SK-N-SH (cell line): Measurements from ENCODE around the gene EIF2S2. TPM values are rescaled to one million over a fixed set of nuclear protein-coding genes. Genes with fewer than 3 reads are reported as not detected.
A peak's percentile ranks its signal among the peaks of the same experiment; 100 is the strongest.

Experiments
- CTCF ChIA-PET: fragments of 300-600, 350-600 bp; formaldehyde crosslinking; extraction: SDS; loops from one replicate; lab custom pipeline; 2021; lab: Yijun Ruan, JAX
- POLR2A ChIA-PET: fragments of 350-600 bp; sonication (Branson Sonifier 250); formaldehyde crosslinking; extraction: SDS; loops from one replicate; lab custom pipeline; 2020; ENCODE audit warnings: antibody characterized with exemption, inconsistent platforms; lab: Yijun Ruan, JAX
- DNase-seq: peaks from one replicate; pipeline ENCODE4 v3.0.0; 2012
- H2AFZ ChIP-seq: fragments of 200-600 bp; sonication (generic); 2 replicates; pipeline ENCODE4 v1.8.1; 2016; ENCODE audit warnings: antibody characterized with exemption, mild to moderate bottlenecking, low read depth
- H3F3A ChIP-seq: fragments of 200-600 bp; sonication (generic); replicated peaks from 2 replicates; pipeline ENCODE3; 2016; ENCODE audit warnings: antibody characterized with exemption, mild to moderate bottlenecking; ENCODE audit not compliant: insufficient read depth
- H3K27ac ChIP-seq, 2 experiments: fragments of 200-500 bp in 1 of 2; fragments of 200-600 bp in 1 of 2; sonication (Bioruptor generic) in 1 of 2; sonication (generic), shearing (Covaris generic) in 1 of 2; 2 replicates each; pipeline versions ENCODE4 v1.5.1 to v1.6.1; 2014 to 2016; ENCODE audit warnings: low read depth in 2 of 2, inconsistent platforms in 1 of 2, low read length in 1 of 2, mild to moderate bottlenecking in 1 of 2, mixed read lengths in 1 of 2
- H3K27me3 ChIP-seq: fragments of 200-600 bp; sonication (generic), shearing (Covaris generic); 2 replicates; pipeline ENCODE4 v1.6.1; 2016; ENCODE audit warnings: mixed run types; ENCODE audit not compliant: insufficient read depth
- H3K36me3 ChIP-seq, 2 experiments: fragments of 200-500 bp in 1 of 2; fragments of 200-600 bp in 1 of 2; sonication (Bioruptor generic) in 1 of 2; sonication (generic) in 1 of 2; replicated peaks in 1 of 2; 2 replicates each; pipeline versions ENCODE3 to v1.5.1; 2014 to 2016; ENCODE audit warnings: low read length in 1 of 2, mild to moderate bottlenecking in 1 of 2; ENCODE audit not compliant: insufficient read depth in 2 of 2, control insufficient read depth in 1 of 2
- H3K4me1 ChIP-seq, 2 experiments: fragments of 200-500 bp in 1 of 2; fragments of 200-600 bp in 1 of 2; sonication (Bioruptor generic) in 1 of 2; sonication (generic), shearing (Covaris generic) in 1 of 2; 2 replicates each; pipeline versions ENCODE4 v1.5.1 to v1.6.1; 2014 to 2016; ENCODE audit warnings: low read depth in 1 of 2, low read length in 1 of 2, mixed run types in 1 of 2; ENCODE audit not compliant: insufficient read depth in 2 of 2, control insufficient read depth in 1 of 2
- H3K4me2 ChIP-seq: fragments of 200-600 bp; sonication (generic), shearing (Covaris generic); 2 replicates; pipeline ENCODE4 v1.6.1; 2017; ENCODE audit warnings: mixed run types
- H3K4me3 ChIP-seq, 2 experiments: fragments of 200-500 bp in 1 of 2; fragments of 200-600 bp in 1 of 2; sonication (Bioruptor generic) in 1 of 2; sonication (generic), shearing (Covaris generic) in 1 of 2; 2 replicates each; pipeline versions ENCODE4 v1.5.1 to v1.8.1; 2014 to 2016; ENCODE audit warnings: low read depth in 2 of 2, inconsistent platforms in 1 of 2, low read length in 1 of 2, mild to moderate bottlenecking in 1 of 2, mixed read lengths in 1 of 2, moderate library complexity in 1 of 2
- H3K79me2 ChIP-seq: fragments of 200-600 bp; sonication (generic); 2 replicates; pipeline ENCODE4 v1.8.1; 2017; ENCODE audit warnings: mild to moderate bottlenecking; ENCODE audit not compliant: insufficient read depth
- H3K9ac ChIP-seq: fragments of 200-600 bp; sonication (generic); 2 replicates; pipeline ENCODE4 v1.6.1; 2017; ENCODE audit warnings: mixed run types
- H3K9me2 ChIP-seq: fragments of 200-600 bp; sonication (generic); 2 replicates; pipeline ENCODE4 v1.6.1; 2017; ENCODE audit warnings: mixed run types
- H3K9me3 ChIP-seq: fragments of 200-600 bp; sonication (generic); 2 replicates; pipeline ENCODE4 v1.6.1; 2017; ENCODE audit warnings: mixed run types, mild to moderate bottlenecking, moderate library complexity
- H4K20me1 ChIP-seq: fragments of 200-600 bp; sonication (generic); 2 replicates; pipeline ENCODE4 v1.6.1; 2017; ENCODE audit warnings: mild to moderate bottlenecking, mixed run types; ENCODE audit not compliant: insufficient read depth
- CTCF ChIP-seq: fragments of 200-600 bp; sonication (generic); IDR thresholded peaks from 2 replicates; pipeline ENCODE4 v1.6.1; 2017; ENCODE audit warnings: antibody characterized with exemption, mild to moderate bottlenecking, moderate library complexity
- ELF1 ChIP-seq: IDR thresholded peaks from 2 replicates; pipeline ENCODE4 v1.4.0; 2012
- EP300 ChIP-seq, 2 experiments: IDR thresholded peaks; 2 replicates each; pipeline versions ENCODE4 v1.4.0 to v1.6.1; 2012; ENCODE audit warnings: borderline replicate concordance in 1 of 2, low read depth in 1 of 2, low read length in 1 of 2
- EZH2phosphoT487 ChIP-seq: fragments of 200-600 bp; sonication (generic); IDR thresholded peaks from 2 replicates; pipeline ENCODE4 v1.6.1; 2017; ENCODE audit warnings: low read depth, mixed run types, mild to moderate bottlenecking, antibody characterized with exemption, moderate library complexity, borderline replicate concordance
- FOSL2 ChIP-seq: IDR thresholded peaks from 2 replicates; pipeline ENCODE4 v1.4.0; 2012; ENCODE audit warnings: low read depth, mild to moderate bottlenecking, moderate library complexity, borderline replicate concordance
- JUND ChIP-seq: IDR thresholded peaks from 2 replicates; pipeline ENCODE4 v1.4.0; 2012
- MAX ChIP-seq: IDR thresholded peaks from 2 replicates; pipeline ENCODE4 v1.4.0; 2012; ENCODE audit warnings: low read depth
- MEF2A ChIP-seq: IDR thresholded peaks from 2 replicates; pipeline ENCODE4 v1.4.0; 2012; ENCODE audit warnings: low read depth, borderline replicate concordance
- MXI1 ChIP-seq: IDR thresholded peaks from 2 replicates; pipeline ENCODE4 v1.6.1; 2012; ENCODE audit warnings: mild to moderate bottlenecking, low read depth, low read length, improper control_type of control experiment
- PBX3 ChIP-seq: IDR thresholded peaks from 2 replicates; pipeline ENCODE4; 2012
- RAD21 ChIP-seq: IDR thresholded peaks from 2 replicates; pipeline ENCODE4 v1.6.1; 2012; ENCODE audit warnings: mild to moderate bottlenecking, low read length
- RFX5 ChIP-seq: IDR thresholded peaks from 2 replicates; pipeline ENCODE4 v1.6.1; 2012; ENCODE audit warnings: mild to moderate bottlenecking, improper control_type of control experiment, low read length
- RXRA ChIP-seq: IDR thresholded peaks from 2 replicates; pipeline ENCODE4 v1.4.0; 2012; ENCODE audit warnings: low read depth, mild to moderate bottlenecking, borderline replicate concordance
- SIN3A ChIP-seq: IDR thresholded peaks from 2 replicates; pipeline ENCODE4 v1.6.1; 2012; ENCODE audit warnings: low read depth, mild to moderate bottlenecking, low read length, moderate library complexity, borderline replicate concordance
- SMC3 ChIP-seq: IDR thresholded peaks from 2 replicates; pipeline ENCODE4 v1.6.1; 2012; ENCODE audit warnings: low read depth, low read length, improper control_type of control experiment
- TCF12 ChIP-seq: IDR thresholded peaks from 2 replicates; pipeline ENCODE4 v1.4.0; 2012
- TEAD4 ChIP-seq: IDR thresholded peaks from 2 replicates; pipeline ENCODE4 v1.4.0; 2012; ENCODE audit warnings: mild to moderate bottlenecking, borderline replicate concordance; ENCODE audit not compliant: insufficient read depth
- USF1 ChIP-seq: IDR thresholded peaks from 2 replicates; pipeline ENCODE4 v1.4.0; 2012; ENCODE audit warnings: low read depth, borderline replicate concordance
- USF2 ChIP-seq: fragments of 150-350 bp; IDR thresholded peaks from 2 replicates; pipeline ENCODE4 v1.6.1; 2017; ENCODE audit warnings: antibody characterized with exemption, low read length, low read depth, borderline replicate concordance
- YY1 ChIP-seq: IDR thresholded peaks from 2 replicates; pipeline ENCODE4 v1.4.0; 2012; ENCODE audit warnings: low read depth, mild to moderate bottlenecking
- WGBS: methylation state at CpG from one replicate; pipeline ENCODE4 v1.1.6; 2017; ENCODE audit warnings: low lambda C conversion rate; 5-methylcytosine and 5-hydroxymethylcytosine counted together
- polyA plus RNA-seq, 3 experiments: library from polyadenylated mRNA; depleted of rRNA; stranded (reverse); fragments of >200 nt; gene quantifications; 2 replicates each; pipeline ENCODE4 v1.2.3, GENCODE V29; 2012

EIF2S2 gene
- polyA plus RNA-seq, 1 of the 3 experiments (the other 2 are of a cell fraction), result 50.7 TPM

- POLR2A ChIA-PET, result no interaction called here
- TF ChIP-seq TCF12, result no peak
- no peak for TF ChIP-seq SIN3A
- TF ChIP-seq, all 33 proteins: peak for 0
- CTCF ChIA-PET, result interaction anchor here (5.5 kb wide), 1 partner anchor 14 kb away, joined by 25 read pairs; no protein-coding TSS in a partner anchor
Observed at GRCh38 chr20:34115232-34115631, 3.2 kb upstream of the EIF2S2 start.

GRCh38 chr20:34114809-34115208 is 2.8 kb upstream of the EIF2S2 start:
- CTCF ChIA-PET, result no interaction called here
- POLR2A ChIA-PET, result no interaction called here
- no peak for TF ChIP-seq SIN3A
- no peak for TF ChIP-seq RAD21
- TF ChIP-seq RXRA, result no peak
- no peak for TF ChIP-seq MEF2A
- no peak for TF ChIP-seq USF2
- TF ChIP-seq USF1, result no peak
- no peak for TF ChIP-seq TEAD4
- TF ChIP-seq MXI1, result no peak
- no peak for TF ChIP-seq EZH2phosphoT487
- no peak for TF ChIP-seq RFX5
- TF ChIP-seq MAX, result no peak
- TF ChIP-seq YY1, result no peak
- TF ChIP-seq CTCF, result no peak
- no peak for TF ChIP-seq SMC3
- no peak for TF ChIP-seq PBX3
- no peak for TF ChIP-seq EP300 (IDR thresholded peaks at IDR 0.05; ENCODE audit: borderline replicate concordance in 1 of 2, low read depth in 1 of 2, low read length in 1 of 2)
- no peak for TF ChIP-seq ELF1
- TF ChIP-seq FOSL2, result no peak
- TF ChIP-seq JUND, result no peak

More at GRCh38 chr20:34115232-34115631, 3.2 kb upstream of the EIF2S2 start:
- Histone ChIP-seq H3K27ac (peak overlapping the region in 1 of 2 experiments; percentile 2; a peak in 1 of 4 replicates), H3K4me2 (no peak overlapping the region), H4K20me1 (peaks cover 12% of the 10 kb centered on the region), H3K9me3 (no peaks in the 10 kb centered on the region), H3K4me1 (peaks cover 0 to 5% of the 10 kb centered on the region in 2 experiments; a peak in 2 of 4 replicates), H3K9ac (no peak overlapping the region), H3K36me3 (no peaks in the 10 kb centered on the region), H3K27me3 (no peaks in the 10 kb centered on the region), H3K4me3 (no peak overlapping the region), H2AFZ (no peak overlapping the region), H3F3A (peaks cover 6% of the 10 kb centered on the region), H3K9me2 (no peaks in the 10 kb centered on the region), H3K79me2 (peaks cover 18% of the 10 kb centered on the region)
- no peak for DNase-seq

More at GRCh38 chr20:34114809-34115208, 2.8 kb upstream of the EIF2S2 start:
- Histone ChIP-seq H3K9me3 (no peaks in the 10 kb centered on the region), H3K4me3 (no peak overlapping the region), H3K4me1 (peaks cover 0 to 7% of the 10 kb centered on the region in 2 experiments; a peak in 2 of 4 replicates), H4K20me1 (peaks cover 16% of the 10 kb centered on the region), H3K27ac (peak overlapping the region in 1 of 2 experiments; percentile 2; a peak in 1 of 4 replicates), H3K9me2 (no peaks in the 10 kb centered on the region), H3K9ac (no peak overlapping the region), H3K4me2 (no peak overlapping the region), H3F3A (peaks cover 6% of the 10 kb centered on the region), H3K36me3 (peaks cover 0 to under 1% of the 10 kb centered on the region in 2 experiments), H3K27me3 (no peaks in the 10 kb centered on the region), H2AFZ (no peak overlapping the region), H3K79me2 (peaks cover 23% of the 10 kb centered on the region)
- WGBS, result 69% methylated on average over 4 of the region's 4 CpGs
- no peak for DNase-seq
